D721Med (cell line): ENCODE data around the gene HCRTR1.

Source experiments
- DNase-seq: peaks from one replicate; pipeline ENCODE4 v3.0.0; 2011; ENCODE audit warnings: low spot score; ENCODE audit not compliant: insufficient read length
- FAIRE-seq: peaks from 2 replicates; lab custom pipeline; 2011; peaks lifted over from hg19 to GRCh38; lab: Jason Lieb, UNC
- CTCF ChIP-seq: IDR thresholded peaks from 2 replicates; pipeline ENCODE4 v1.5.1; 2012; ENCODE audit warnings: mild to moderate bottlenecking, control low read depth; ENCODE audit not compliant: insufficient read depth; ENCODE audit errors: missing control alignments

Gene HCRTR1

GRCh38 chr1:31625561-31626222 is 8.2 kb downstream of the HCRTR1 start:
- TF ChIP-seq CTCF = no peak
- FAIRE-seq = no peak
- no peak for DNase-seq

GRCh38 chr1:31626223-31627207 is 9.0 kb downstream of the HCRTR1 start:
- FAIRE-seq (no peak), DNase-seq (no peak)
- TF ChIP-seq CTCF = no peak

GRCh38 chr1:31627301-31627929 is 9.9 kb downstream of the HCRTR1 start:
- DNase-seq = no peak
- no peak for TF ChIP-seq CTCF
- no peak for FAIRE-seq

- no peak for FAIRE-seq
- no peak for DNase-seq
- TF ChIP-seq CTCF = no peak
Observed at GRCh38 chr1:31627930-31628559, 10.6 kb downstream of the HCRTR1 start.

- DNase-seq (no peak), FAIRE-seq (no peak)
- TF ChIP-seq CTCF = no peak
Observed at GRCh38 chr1:31628931-31629556, 11.6 kb downstream of the HCRTR1 start.

GRCh38 chr1:31632649-31633048 is 15.2 kb downstream of the HCRTR1 start:
- no peak for TF ChIP-seq CTCF
- DNase-seq (no peak), FAIRE-seq (no peak)
